Thyroid gland (tissue), 4 donors: ENCODE results near the gene PRKCE. TPM values are rescaled to one million over a fixed set of nuclear protein-coding genes. Genes with fewer than 3 reads are reported as not detected.

ENCODE experiments used
- DNase-seq, 2 donors: peaks; one replicate each; pipeline ENCODE4 v3.0.0-alpha.2; 2019
- H3K27ac ChIP-seq, 3 donors: fragments of 200-600 bp; sonication (generic); 1 replicate in 2 of 3; 2 replicates in 1 of 3; pipeline ENCODE4 v1.5.1; 2016 to 2019; ENCODE audit warnings: mild to moderate bottlenecking in 1 of 3, moderate library complexity in 1 of 3
- H3K27me3 ChIP-seq: fragments of 200-600 bp; sonication (generic); one replicate; pipeline ENCODE4 v1.5.1; 2019
- H3K36me3 ChIP-seq, 2 donors: fragments of 200-600 bp; sonication (generic); one replicate each; pipeline ENCODE4 v1.5.1; 2016 to 2019
- H3K4me1 ChIP-seq, 2 donors: fragments of 200-600 bp; sonication (generic); one replicate each; pipeline ENCODE4 v1.5.1; 2017 to 2019
- H3K4me3 ChIP-seq, 3 donors: fragments of 200-600 bp; sonication (generic); replicated peaks in 1 of 3; 1 replicate in 2 of 3; 2 replicates in 1 of 3; pipeline ENCODE4 v1.5.1; 2016; ENCODE audit warnings: mild to moderate bottlenecking in 1 of 3
- H3K9me3 ChIP-seq: fragments of 200-600 bp; sonication (generic); one replicate; pipeline ENCODE4 v1.5.1; 2017
- CTCF ChIP-seq, 6 experiments: fragments of 200-600 bp in 3 of 6; fragments of 450-650 bp in 3 of 6; sonication (generic) in 3 of 6; IDR thresholded peaks; one replicate each; pipeline ENCODE4 v1.5.1; 2016 to 2019; ENCODE audit warnings: antibody characterized with exemption in 6 of 6, mild to moderate bottlenecking in 2 of 6, inconsistent platforms in 1 of 6, moderate library complexity in 1 of 6
- POLR2A ChIP-seq, 2 donors: fragments of 450-650 bp; IDR thresholded peaks; one replicate each; pipeline ENCODE4 v1.6.1; 2017; ENCODE audit warnings: antibody characterized with exemption in 2 of 2, mild to moderate bottlenecking in 2 of 2, moderate library complexity in 1 of 2
- WGBS, 2 donors: methylation state at CpG; one replicate each; pipeline ENCODE4 v1.1.5; 2017; 5-methylcytosine and 5-hydroxymethylcytosine counted together
- intact Hi-C: fragments of 100-400 bp; cut with DNase I; formaldehyde crosslinking; loops from one replicate; pipeline ENCODE4 v1.15.1; 2023
- total RNA-seq, 4 donors: library from RNA; depleted of rRNA; stranded (reverse); fragments of >200 nt; gene quantifications; one replicate each; pipeline ENCODE4 v1.2.3, GENCODE V29; 2016

Gene PRKCE
- total RNA-seq, 4 donors from 2014 or later = 8.4 to 35.3 (median 15.2) TPM

- Histone ChIP-seq H3K27me3 (no peaks in the 10 kb centered on the region), H3K4me1 (no peaks in the 10 kb centered on the region), H3K9me3 (no peaks in the 10 kb centered on the region), H3K4me3 (no peak overlapping the region), H3K36me3 (no peaks in the 10 kb centered on the region), H3K27ac (no peak overlapping the region)
- WGBS, 2 donors = 78 to 92% methylated on average over 8 of the region's 8 CpGs
- no peak for DNase-seq
- intact Hi-C loops = no loop called here
- no peak for TF ChIP-seq POLR2A (IDR thresholded peaks at IDR 0.05)
- TF ChIP-seq CTCF (IDR thresholded peaks at IDR 0.05) = no peak
Observed at GRCh38 chr2:45843136-45843535, 191.7 kb downstream of the PRKCE start.

GRCh38 chr2:45844796-45845457 lies 193.5 kb downstream of the PRKCE start:
- Histone ChIP-seq H3K9me3 (no peaks in the 10 kb centered on the region), H3K4me3 (no peak overlapping the region), H3K27me3 (no peaks in the 10 kb centered on the region), H3K36me3 (no peaks in the 10 kb centered on the region), H3K27ac (no peak overlapping the region), H3K4me1 (no peaks in the 10 kb centered on the region)
- WGBS, 2 donors = 67 to 69% methylated on average over 3 of the region's 3 CpGs
- TF ChIP-seq POLR2A (IDR thresholded peaks at IDR 0.05) (no peak), CTCF (IDR thresholded peaks at IDR 0.05) (no peak)
- no peak for DNase-seq
- intact Hi-C loops = no loop called here

GRCh38 chr2:45845566-45845965 lies 194.1 kb downstream of the PRKCE start:
- intact Hi-C loops = no loop called here
- Histone ChIP-seq H3K4me1 (no peaks in the 10 kb centered on the region), H3K27ac (no peak overlapping the region), H3K9me3 (no peaks in the 10 kb centered on the region), H3K27me3 (no peaks in the 10 kb centered on the region), H3K4me3 (no peak overlapping the region), H3K36me3 (no peaks in the 10 kb centered on the region)
- TF ChIP-seq POLR2A (IDR thresholded peaks at IDR 0.05) = no peak
- no peak for TF ChIP-seq CTCF (IDR thresholded peaks at IDR 0.05)
- 82 to 90% methylated on average over 6 of the region's 6 CpGs for WGBS, 2 donors
- no peak for DNase-seq

GRCh38 chr2:45849491-45850283 lies 198.2 kb downstream of the PRKCE start:
- Histone ChIP-seq H3K4me1 (no peaks in the 10 kb centered on the region), H3K9me3 (no peaks in the 10 kb centered on the region), H3K27me3 (no peaks in the 10 kb centered on the region), H3K27ac (no peak overlapping the region), H3K4me3 (no peak overlapping the region), H3K36me3 (no peaks in the 10 kb centered on the region)
- DNase-seq = no peak
- TF ChIP-seq CTCF (IDR thresholded peaks at IDR 0.05) (no peak), POLR2A (IDR thresholded peaks at IDR 0.05) (no peak)
- 89 to 92% methylated on average over 7 of the region's 7 CpGs for WGBS, 2 donors
- intact Hi-C loops = no loop called here

GRCh38 chr2:45850558-45850957 lies 199.1 kb downstream of the PRKCE start:
- no peak overlapping the region for H3K4me3 ChIP-seq
- H3K4me1 ChIP-seq = no peaks in the 10 kb centered on the region
- H3K36me3 ChIP-seq = no peaks in the 10 kb centered on the region
- intact Hi-C loops = no loop called here
- H3K27ac ChIP-seq = no peak overlapping the region
- no peaks in the 10 kb centered on the region for H3K27me3 ChIP-seq
- H3K9me3 ChIP-seq = no peaks in the 10 kb centered on the region
- WGBS, 2 donors = 87 to 92% methylated on average over 2 of the region's 2 CpGs
- no peak for DNase-seq
- TF ChIP-seq POLR2A (IDR thresholded peaks at IDR 0.05) (no peak), CTCF (IDR thresholded peaks at IDR 0.05) (no peak)
